Trophoblast cell (in vitro differentiated cells and primary cell): ENCODE results near the gene TMEM181.
"Not testable (repeated sequence)": the region's sequence is repeated elsewhere in the genome, so short reads cannot be mapped to it uniquely, and the experiment has no call there.

Experiments used
- DNase-seq, 2 donors: peaks; one replicate each; pipeline ENCODE4 v3.0.0-alpha.2; 2016
- H2AFZ ChIP-seq: 2 replicates; pipeline ENCODE4 v1.6.1; 2013; ENCODE audit warnings: low read length, moderate library complexity, mild to moderate bottlenecking; ENCODE audit not compliant: insufficient read depth, poor library complexity
- H2AK5ac ChIP-seq: 2 replicates; pipeline ENCODE4 v1.6.1; 2013; ENCODE audit warnings: mild to moderate bottlenecking, low read length
- H2BK120ac ChIP-seq: 2 replicates; pipeline ENCODE4 v1.6.1; 2013; ENCODE audit warnings: low read length, mild to moderate bottlenecking, moderate library complexity; ENCODE audit not compliant: insufficient read depth, poor library complexity
- H2BK12ac ChIP-seq: 2 replicates; pipeline ENCODE4 v1.6.1; 2013; ENCODE audit warnings: mild to moderate bottlenecking, low read length, moderate library complexity
- H2BK5ac ChIP-seq: 2 replicates; pipeline ENCODE4 v1.6.1; 2013; ENCODE audit warnings: low read length, low read depth, moderate library complexity, mild to moderate bottlenecking; ENCODE audit not compliant: poor library complexity
- H3K14ac ChIP-seq: 2 replicates; pipeline ENCODE4 v1.6.1; 2013; ENCODE audit warnings: mild to moderate bottlenecking, low read length
- H3K18ac ChIP-seq: 2 replicates; pipeline ENCODE4 v1.6.1; 2013; ENCODE audit warnings: mild to moderate bottlenecking, low read length
- H3K23ac ChIP-seq: 2 replicates; pipeline ENCODE4 v1.6.1; 2013; ENCODE audit warnings: low read length
- H3K27ac ChIP-seq: 2 replicates; pipeline ENCODE4 v1.5.1; 2013; ENCODE audit warnings: low read depth, mild to moderate bottlenecking, inconsistent platforms, low read length, moderate library complexity
- H3K27me3 ChIP-seq: 2 replicates; pipeline ENCODE4 v1.6.1; 2013; ENCODE audit warnings: inconsistent platforms, mild to moderate bottlenecking, low read length, moderate library complexity; ENCODE audit not compliant: insufficient read depth
- H3K36me3 ChIP-seq, 2 experiments: 1 replicate in 1 of 2; 2 replicates in 1 of 2; pipeline ENCODE4 v1.6.1; 2013; ENCODE audit warnings: low read length in 2 of 2, mild to moderate bottlenecking in 2 of 2, moderate library complexity in 1 of 2; ENCODE audit not compliant: insufficient read depth in 2 of 2, control insufficient read depth in 1 of 2
- H3K4ac ChIP-seq: 2 replicates; pipeline ENCODE4 v1.6.1; 2013; ENCODE audit warnings: low read depth, mild to moderate bottlenecking, low read length, moderate library complexity
- H3K4me1 ChIP-seq, 2 experiments: 1 replicate in 1 of 2; 2 replicates in 1 of 2; pipeline ENCODE4 v1.6.1; 2013; ENCODE audit warnings: low read length in 2 of 2, mild to moderate bottlenecking in 2 of 2, moderate library complexity in 1 of 2; ENCODE audit not compliant: insufficient read depth in 2 of 2, control insufficient read depth in 1 of 2
- H3K4me2 ChIP-seq: 2 replicates; pipeline ENCODE4 v1.6.1; 2013; ENCODE audit warnings: inconsistent platforms, mild to moderate bottlenecking, low read length, moderate library complexity
- H3K4me3 ChIP-seq: 2 replicates; pipeline ENCODE4 v1.5.1; 2013; ENCODE audit warnings: mild to moderate bottlenecking, low read depth, low read length, inconsistent platforms
- H3K79me1 ChIP-seq: one replicate; pipeline ENCODE4 v1.6.1; 2013; ENCODE audit warnings: low read length
- H3K79me2 ChIP-seq: 2 replicates; pipeline ENCODE4 v1.6.1; 2013; ENCODE audit warnings: low read length, mild to moderate bottlenecking; ENCODE audit not compliant: control insufficient read depth, insufficient read depth, poor library complexity
- H3K9ac ChIP-seq: 2 replicates; pipeline ENCODE4 v1.6.1; 2013; ENCODE audit warnings: mild to moderate bottlenecking, low read length
- H3K9me3 ChIP-seq: 2 replicates; pipeline ENCODE4 v1.6.1; 2013; ENCODE audit warnings: low read depth, mild to moderate bottlenecking, control low read depth, inconsistent platforms, low read length; ENCODE audit not compliant: insufficient read depth
- H4K12ac ChIP-seq: 2 replicates; pipeline ENCODE4 v1.6.1; 2013; ENCODE audit warnings: low read depth, mild to moderate bottlenecking, low read length, moderate library complexity
- H4K8ac ChIP-seq: 2 replicates; pipeline ENCODE4 v1.6.1; 2013; ENCODE audit warnings: low read depth, mild to moderate bottlenecking, low read length, moderate library complexity
- H4K91ac ChIP-seq: one replicate; pipeline ENCODE4 v1.6.1; 2013; ENCODE audit warnings: low read depth, mild to moderate bottlenecking, low read length, moderate library complexity
- WGBS: extraction: QIAGEN DNeasy Blood & Tissue Kit; methylation state at CpG from one replicate; pipeline ENCODE4 v1.1.7; 2013; ENCODE audit warnings: missing lambda C conversion rate; ENCODE audit not compliant: insufficient read length, insufficient coverage; ENCODE audit errors: extremely low coverage; 5-methylcytosine and 5-hydroxymethylcytosine counted together

TMEM181 gene

GRCh38 chr6:158611039-158611438, 51.1 kb downstream of the TMEM181 start:
- Histone ChIP-seq H3K18ac (peak overlapping the region; percentile 5), H4K8ac (peak overlapping the region; percentile 8), H3K4ac (peak overlapping the region; percentile 30), H3K9me3 (peaks cover 2% of the 10 kb centered on the region), H2BK5ac (peak overlapping the region; percentile 83), H3K14ac (peak overlapping the region; percentile 25), H2AK5ac (peak overlapping the region; percentile 53), H3K79me2 (peaks cover 3% of the 10 kb centered on the region), H2BK12ac (peak overlapping the region; percentile 63), H4K91ac (peak overlapping the region; percentile 88), H3K27me3 (no peaks in the 10 kb centered on the region), H3K4me1 (peaks cover 21 to 29% of the 10 kb centered on the region in 2 experiments), H3K4me3 (no peak overlapping the region), H2BK120ac (peak overlapping the region; percentile 43), H2AFZ (peak overlapping the region; percentile 7), H3K27ac (peak overlapping the region; percentile 96), H3K4me2 (peak overlapping the region; percentile 73), H3K79me1 (peaks cover 17% of the 10 kb centered on the region), H3K9ac (no peak overlapping the region), H3K23ac (no peak overlapping the region), H3K36me3 (peaks cover 27 to 28% of the 10 kb centered on the region in 2 experiments), H4K12ac (no peak overlapping the region)
- no CpG with 5 or more reads among the region's 3 CpGs for WGBS
- no peak for DNase-seq

GRCh38 chr6:158611541-158612370, 51.9 kb downstream of the TMEM181 start:
- peak overlapping the region; percentile 61 for H4K8ac ChIP-seq
- H2AK5ac ChIP-seq = no peak overlapping the region
- H3K4me1 ChIP-seq = peaks cover 21 to 29% of the 10 kb centered on the region in 2 experiments
- H3K27ac ChIP-seq = peak overlapping the region; percentile 96
- peaks cover 3% of the 10 kb centered on the region for H3K79me2 ChIP-seq
- no peak overlapping the region for H2AFZ ChIP-seq
- H3K23ac ChIP-seq = no peak overlapping the region
- DNase-seq = peak; percentile 19 to 37
- H3K79me1 ChIP-seq = peaks cover 17% of the 10 kb centered on the region
- peaks cover 23 to 24% of the 10 kb centered on the region in 2 experiments for H3K36me3 ChIP-seq
- WGBS = no CpG with 5 or more reads among the region's 14 CpGs
- no peaks in the 10 kb centered on the region for H3K9me3 ChIP-seq
- H3K14ac ChIP-seq = peak overlapping the region; percentile 38
- H3K18ac ChIP-seq = no peak overlapping the region
- H4K12ac ChIP-seq = no peak overlapping the region
- no peak overlapping the region for H3K4ac ChIP-seq
- peak overlapping the region; percentile 85 for H2BK120ac ChIP-seq
- no peak overlapping the region for H3K9ac ChIP-seq
- peak overlapping the region; percentile 53 for H4K91ac ChIP-seq
- no peak overlapping the region for H2BK12ac ChIP-seq
- peak overlapping the region; percentile 92 for H2BK5ac ChIP-seq
- H3K4me3 ChIP-seq = no peak overlapping the region
- H3K27me3 ChIP-seq = no peaks in the 10 kb centered on the region
- peak overlapping the region; percentile 73 for H3K4me2 ChIP-seq

GRCh38 chr6:158614606-158615005, 54.7 kb downstream of the TMEM181 start:
- not testable (repeated sequence) for H2BK12ac ChIP-seq, H3K14ac ChIP-seq, H4K8ac ChIP-seq, H3K9me3 ChIP-seq, H3K4me2 ChIP-seq, H3K18ac ChIP-seq, H2AK5ac ChIP-seq, H2AFZ ChIP-seq, DNase-seq, H3K4me3 ChIP-seq, H4K12ac ChIP-seq, H3K36me3 ChIP-seq, H2BK120ac ChIP-seq, H3K27ac ChIP-seq, H3K79me2 ChIP-seq, H3K9ac ChIP-seq, H3K4ac ChIP-seq, H2BK5ac ChIP-seq, H3K27me3 ChIP-seq, H4K91ac ChIP-seq, H3K23ac ChIP-seq
- Histone ChIP-seq H3K4me1 (peaks cover 17 to 21% of the 10 kb centered on the region in 2 experiments), H3K79me1 (peaks cover 14% of the 10 kb centered on the region)
- no CpG with 5 or more reads among the region's 3 CpGs for WGBS

- not testable (repeated sequence) for H3K4me1 ChIP-seq, H2BK12ac ChIP-seq, H2AK5ac ChIP-seq, H2BK5ac ChIP-seq, H3K9me3 ChIP-seq, H3K18ac ChIP-seq, H3K4me2 ChIP-seq, H4K12ac ChIP-seq, H4K8ac ChIP-seq, H3K79me2 ChIP-seq, H2BK120ac ChIP-seq, H3K4ac ChIP-seq, H3K27me3 ChIP-seq, DNase-seq, H3K9ac ChIP-seq, H3K14ac ChIP-seq, H3K79me1 ChIP-seq, H4K91ac ChIP-seq, H3K4me3 ChIP-seq, H2AFZ ChIP-seq, H3K23ac ChIP-seq, H3K27ac ChIP-seq
- H3K36me3 ChIP-seq = peaks cover 13 to 18% of the 10 kb centered on the region in 2 experiments
- no CpG with 5 or more reads among the region's 3 CpGs for WGBS
Measured at GRCh38 chr6:158618289-158618688, 58.4 kb downstream of the TMEM181 start.
